Fibroblast of skin of scalp (primary cell): ENCODE results near the gene AURKB. TPM values are rescaled to one million over a fixed set of nuclear protein-coding genes. Genes with fewer than 3 reads are reported as not detected.
"Not testable (repeated sequence)": the region's sequence is repeated elsewhere in the genome, so short reads cannot be mapped to it uniquely, and the experiment has no call there.

Source experiments
- DNase-seq: peaks from one replicate; pipeline ENCODE4 v3.0.0-alpha.2; 2013
- polyA plus RNA-seq, 2 experiments: library from polyadenylated mRNA; unstranded; fragments of 120-200 nt; gene quantifications; one replicate each; pipeline ENCODE4 v1.2.1, GENCODE V29; 2013; ENCODE audit not compliant: insufficient read length in 2 of 2

AURKB gene
- 34.5 TPM for polyA plus RNA-seq (2013, experiment 1 of 2; ENCODE audit: insufficient read length)
- polyA plus RNA-seq (2013, experiment 2 of 2; ENCODE audit: insufficient read length): 32.2 TPM

- DNase-seq: peak; percentile 98
Observed at GRCh38 chr17:8209907-8210760, at the start of gene AURKB. TSS of gene AURKB (minus strand) at chr17:8210575. CDS start at chr17:8210224, 351 bp downstream.

- no peak for DNase-seq
Observed at GRCh38 chr17:8257801-8258200, 47.4 kb upstream of the AURKB start.

- no peak for DNase-seq
Observed at GRCh38 chr17:8256691-8257090, 46.3 kb upstream of the AURKB start.

- DNase-seq: no peak
Observed at GRCh38 chr17:8256291-8256690, 45.9 kb upstream of the AURKB start.

GRCh38 chr17:8255499-8255898, 45.1 kb upstream of the AURKB start:
- DNase-seq: no peak

- no peak for DNase-seq
Observed at GRCh38 chr17:8254881-8255280, 44.5 kb upstream of the AURKB start.

GRCh38 chr17:8253801-8254200, 43.4 kb upstream of the AURKB start:
- peak; percentile 9 for DNase-seq

- DNase-seq: not testable (repeated sequence)
Observed at GRCh38 chr17:8251411-8251810, 41.0 kb upstream of the AURKB start.

- DNase-seq: no peak
Observed at GRCh38 chr17:8249621-8250500, 39.5 kb upstream of the AURKB start.

GRCh38 chr17:8248751-8249607, 38.6 kb upstream of the AURKB start, which contains the start of gene PFAS:
TSS of gene PFAS (plus strand) at chr17:8249289. CDS start at chr17:8253938, 4,649 bp downstream.
- DNase-seq: peak; percentile 92

GRCh38 chr17:8244768-8245167, 34.4 kb upstream of the AURKB start:
- DNase-seq: no peak

GRCh38 chr17:8243827-8244226, 33.5 kb upstream of the AURKB start:
- no peak for DNase-seq

- no peak for DNase-seq
Observed at GRCh38 chr17:8237886-8238285, 27.5 kb upstream of the AURKB start.

- no peak for DNase-seq
Observed at GRCh38 chr17:8237175-8237574, 26.8 kb upstream of the AURKB start.

- no peak for DNase-seq
Observed at GRCh38 chr17:8235676-8236075, 25.3 kb upstream of the AURKB start.

GRCh38 chr17:8234361-8235270, 24.2 kb upstream of the AURKB start:
- DNase-seq: no peak

- DNase-seq: no peak
Observed at GRCh38 chr17:8231701-8232100, 21.3 kb upstream of the AURKB start.

GRCh38 chr17:8227238-8227581, 16.8 kb upstream of the AURKB start:
- no peak for DNase-seq

GRCh38 chr17:8226536-8227237, 16.3 kb upstream of the AURKB start:
- peak; percentile 93 for DNase-seq

GRCh38 chr17:8225813-8226535, 15.6 kb upstream of the AURKB start:
- DNase-seq: peak; percentile 91
